HG02623 (cell line): ENCODE data around the gene RAP1A.
"Not testable (repeated sequence)": the region's sequence is repeated elsewhere in the genome, so short reads cannot be mapped to it uniquely, and the experiment has no call there.

Experiments
- ATAC-seq: cut with Tn5 transposase; IDR thresholded peaks from one replicate; pipeline ENCODE4 v1.9.1; 2021; ENCODE audit warnings: moderate library complexity; ENCODE audit not compliant: unreplicated experiment

Gene RAP1A

GRCh38 chr1:111660204-111661150, 40.9 kb downstream of the RAP1A start:
- no peak for ATAC-seq

DNA sequence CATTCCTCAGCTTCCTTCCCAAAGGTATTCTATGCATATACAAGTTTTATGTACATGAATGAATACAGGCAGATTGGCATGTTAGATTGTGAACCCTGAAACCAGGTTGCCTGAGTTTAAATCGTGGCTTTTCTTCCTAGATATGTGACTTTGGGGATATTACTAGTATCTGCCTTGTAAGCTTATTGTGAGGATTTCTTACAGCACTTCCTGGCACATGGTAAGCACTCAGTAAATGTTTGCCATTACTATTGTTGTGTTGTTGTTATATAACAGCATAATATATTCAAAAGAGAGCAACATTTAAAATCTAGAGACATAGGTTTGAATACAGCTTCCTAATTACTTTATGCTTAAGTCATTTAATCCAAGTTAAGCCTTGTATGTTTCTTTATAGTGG, 45.1 kb downstream of the RAP1A start:
- no peak for ATAC-seq

- ATAC-seq, result no peak
Observed at GRCh38 chr1:111665497-111665896, 45.9 kb downstream of the RAP1A start.

- ATAC-seq, result no peak
Observed at GRCh38 chr1:111666828-111667227, 47.2 kb downstream of the RAP1A start.

- no peak for ATAC-seq
Observed at GRCh38 chr1:111669268-111669667, 49.7 kb downstream of the RAP1A start.

DNA sequence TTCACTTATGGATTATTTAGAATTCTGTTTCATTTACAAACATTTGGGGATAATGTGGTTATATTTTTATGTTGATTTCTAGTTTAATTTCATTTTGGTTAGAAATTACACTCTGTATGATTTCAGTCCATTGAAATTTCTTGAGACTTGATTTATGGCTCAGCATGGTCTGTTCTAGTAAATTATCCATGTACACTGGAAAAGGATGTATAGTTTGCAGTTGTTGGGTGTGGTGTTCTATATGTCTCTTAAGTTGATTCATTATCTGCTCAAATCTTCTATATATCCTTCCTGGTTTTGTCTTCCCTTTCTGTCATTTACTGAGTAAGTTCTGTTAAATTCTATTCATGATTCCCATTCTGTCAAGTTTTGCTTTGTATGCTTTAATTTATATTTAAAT, 52.3 kb downstream of the RAP1A start:
- no peak for ATAC-seq

DNA sequence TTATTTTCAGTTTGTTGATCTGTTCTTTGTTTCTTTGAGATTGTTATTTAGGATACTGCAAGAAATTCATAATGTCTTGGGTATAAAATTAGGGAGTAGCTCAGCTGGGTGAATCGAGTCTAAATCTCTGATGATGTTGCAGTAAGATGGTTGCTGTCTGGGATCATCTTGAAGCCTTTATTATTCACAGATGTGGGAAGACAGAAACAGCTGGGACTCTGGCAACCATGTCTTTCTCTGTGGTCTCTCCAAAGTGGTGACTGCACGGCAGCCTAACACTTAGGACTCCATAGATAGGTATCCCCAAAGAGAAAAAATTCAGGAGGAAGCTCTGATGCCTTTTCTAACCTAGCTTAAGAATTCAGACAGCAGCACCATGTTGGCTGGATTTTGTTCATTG, 52.7 kb downstream of the RAP1A start:
- no peak for ATAC-seq

DNA sequence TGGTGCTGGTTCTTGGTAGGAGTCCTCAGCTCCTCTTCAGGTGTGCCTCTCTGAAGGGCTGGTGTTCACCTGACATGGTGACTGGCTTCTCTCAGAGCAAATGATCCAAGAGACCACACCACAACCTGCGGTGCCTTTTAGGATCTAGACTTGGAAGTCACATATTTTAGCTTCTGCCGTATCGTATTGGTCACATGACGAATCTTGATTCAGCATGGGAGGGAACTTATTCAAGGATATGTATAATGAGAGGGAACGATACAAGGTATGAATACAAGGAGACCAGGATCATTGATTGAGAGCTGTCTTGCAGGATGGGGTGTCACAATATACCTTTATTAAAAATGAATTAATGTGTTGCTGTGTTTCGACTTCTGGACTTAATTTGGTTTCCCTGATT, 58.0 kb downstream of the RAP1A start:
- ATAC-seq, result no peak

GRCh38 chr1:111679541-111679940, 60.0 kb downstream of the RAP1A start:
- ATAC-seq, result no peak

DNA sequence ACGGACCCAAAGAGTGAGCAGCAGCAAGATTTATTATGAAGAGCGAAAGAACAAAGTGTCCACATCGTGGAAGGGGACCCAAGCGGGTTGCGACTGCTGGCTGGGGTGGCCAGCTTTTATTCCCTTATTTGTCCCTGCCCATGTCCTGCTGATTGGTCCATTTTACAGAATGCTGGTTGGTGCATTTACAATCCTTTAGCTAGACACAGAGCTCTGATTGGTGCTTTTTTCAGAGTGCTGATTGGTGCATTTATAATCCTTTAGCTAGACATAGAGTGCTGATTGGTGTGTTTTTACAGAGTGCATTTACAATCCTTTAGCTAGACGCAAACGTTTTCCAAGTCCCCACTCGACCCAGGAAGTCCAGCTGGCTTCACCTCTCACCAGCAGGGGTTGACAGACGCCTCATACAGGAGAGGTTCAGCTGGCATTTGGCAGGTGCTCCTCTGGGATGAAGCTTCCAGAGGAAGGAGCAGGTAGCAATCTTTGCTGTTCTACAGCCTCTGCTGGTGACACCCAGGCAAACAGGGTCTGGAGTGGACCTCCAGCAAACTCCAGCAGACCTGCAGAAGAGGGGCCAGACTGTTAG, 60.7 kb downstream of the RAP1A start:
- ATAC-seq, result not testable (repeated sequence)

DNA sequence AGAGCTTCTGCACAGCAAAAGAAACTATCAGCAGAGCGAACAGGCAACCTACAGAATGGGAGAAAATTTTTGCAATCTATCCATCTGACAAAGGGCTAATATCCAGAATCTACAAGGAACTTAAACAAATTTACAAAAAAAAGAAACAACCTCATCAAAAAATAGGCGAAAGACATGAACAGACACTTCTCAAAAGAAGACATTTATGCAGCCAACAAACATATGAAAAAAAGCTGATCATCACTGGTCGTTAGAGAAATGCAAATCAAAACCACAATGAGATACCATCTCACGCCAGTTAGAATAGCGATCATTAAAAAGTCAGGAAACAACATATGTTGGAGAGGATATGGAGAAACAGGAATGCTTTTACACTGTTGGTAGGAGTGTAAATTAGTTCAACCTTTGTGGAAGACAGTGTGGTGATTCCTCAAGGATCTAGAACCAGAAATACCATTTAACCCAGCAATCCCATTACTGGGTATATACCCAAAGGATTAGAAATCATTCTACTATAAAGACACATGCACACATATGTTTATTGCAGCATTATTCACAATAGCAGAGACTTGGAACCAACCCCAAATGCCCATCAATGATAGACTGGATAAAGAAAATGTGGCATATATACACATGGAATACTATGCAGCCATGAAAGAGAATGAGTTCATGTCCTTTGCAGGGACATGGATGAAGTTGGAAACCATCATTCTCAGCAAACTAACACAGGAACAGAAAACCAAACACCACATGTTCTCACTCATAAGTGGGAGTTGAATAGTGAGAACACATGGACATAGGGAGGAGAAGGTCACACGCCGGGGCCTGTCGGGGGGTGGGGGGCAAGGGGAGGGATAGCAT, 65.9 kb downstream of the RAP1A start:
- not testable (repeated sequence) for ATAC-seq

- ATAC-seq, result no peak
Observed at GRCh38 chr1:111690306-111690617, 70.7 kb downstream of the RAP1A start.

- ATAC-seq, result no peak
Observed at GRCh38 chr1:111691886-111692285, 72.3 kb downstream of the RAP1A start.

DNA sequence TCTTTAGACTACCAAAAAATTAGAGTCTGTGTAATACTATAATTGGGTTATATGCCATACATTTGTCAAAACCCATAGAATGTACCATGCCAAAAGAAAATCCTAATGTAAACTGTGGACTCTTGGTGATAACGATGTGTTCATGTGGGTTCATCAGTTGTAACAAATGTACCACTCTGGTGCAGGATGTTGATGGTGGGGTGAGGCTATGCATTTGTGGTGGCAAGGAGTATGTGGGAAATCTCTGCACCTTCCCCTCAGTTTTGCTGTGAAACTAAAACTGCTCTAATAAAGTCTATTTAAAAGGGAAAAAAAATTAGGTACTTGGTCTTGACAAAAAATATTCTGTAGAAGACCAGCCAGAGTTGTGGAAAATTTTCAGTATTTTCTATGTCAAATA, 76.2 kb downstream of the RAP1A start:
- ATAC-seq, result no peak

DNA sequence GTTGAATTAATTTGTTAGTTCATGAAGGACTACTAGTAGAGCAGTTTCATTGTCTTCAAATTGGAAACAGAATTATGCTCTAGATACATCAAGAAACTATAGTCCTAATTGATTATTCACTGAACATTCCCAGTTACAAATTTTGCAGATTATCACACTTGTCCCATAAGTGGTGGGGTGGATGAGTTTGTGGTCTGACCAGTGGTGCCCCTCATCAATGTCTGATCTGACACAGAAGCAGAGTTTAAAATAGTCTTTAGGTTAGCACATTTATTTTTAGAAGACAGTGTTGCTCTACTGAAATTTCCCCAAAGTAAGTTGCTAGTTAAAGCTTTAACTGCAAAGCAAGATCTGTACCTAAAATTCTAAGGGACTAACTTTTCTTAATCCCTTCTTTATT, 76.7 kb downstream of the RAP1A start:
- ATAC-seq, result no peak

DNA sequence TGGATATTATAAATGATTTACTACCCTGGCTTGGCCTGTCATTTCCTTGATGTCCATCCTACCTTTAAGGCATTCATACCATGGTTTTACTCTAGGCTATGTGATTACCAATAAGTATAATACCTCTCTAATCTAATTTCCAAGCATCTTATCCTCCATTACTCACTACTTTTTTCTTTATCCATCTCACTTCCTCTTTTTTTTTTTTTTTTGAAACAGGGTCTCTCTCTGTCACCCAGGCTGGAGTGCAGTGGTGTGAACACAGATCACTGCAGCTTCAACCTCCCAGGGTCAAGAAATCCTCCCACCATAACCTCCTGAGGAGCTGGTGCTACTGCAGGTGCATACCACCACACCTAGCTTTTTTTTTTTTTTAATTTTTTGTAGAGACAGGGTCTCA, 79.7 kb downstream of the RAP1A start:
- ATAC-seq, result no peak

GRCh38 chr1:111702504-111703050, 83.0 kb downstream of the RAP1A start:
- ATAC-seq, result no peak

GRCh38 chr1:111704240-111704639, 84.7 kb downstream of the RAP1A start:
- ATAC-seq, result no peak

DNA sequence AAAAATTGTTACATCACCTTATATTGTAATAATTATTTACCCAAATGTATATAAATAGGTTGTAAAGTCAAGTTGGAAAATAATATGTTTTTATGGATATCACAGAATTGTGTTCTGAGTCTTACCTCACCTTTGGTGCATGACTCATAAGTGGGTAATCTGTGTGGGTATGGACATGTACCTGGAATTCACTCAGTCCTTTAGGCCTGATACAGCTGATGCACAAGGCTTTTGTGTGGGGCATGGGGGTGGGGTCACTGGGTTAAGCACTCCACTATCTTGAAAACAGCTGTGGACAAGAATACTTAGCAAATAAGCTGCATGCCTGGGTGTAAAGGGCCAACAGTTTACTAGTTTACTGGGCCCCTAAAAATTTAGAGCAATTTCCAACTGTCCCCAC, 85.2 kb downstream of the RAP1A start:
- no peak for ATAC-seq

- no peak for ATAC-seq
Observed at GRCh38 chr1:111705841-111706240, 86.3 kb downstream of the RAP1A start.

DNA sequence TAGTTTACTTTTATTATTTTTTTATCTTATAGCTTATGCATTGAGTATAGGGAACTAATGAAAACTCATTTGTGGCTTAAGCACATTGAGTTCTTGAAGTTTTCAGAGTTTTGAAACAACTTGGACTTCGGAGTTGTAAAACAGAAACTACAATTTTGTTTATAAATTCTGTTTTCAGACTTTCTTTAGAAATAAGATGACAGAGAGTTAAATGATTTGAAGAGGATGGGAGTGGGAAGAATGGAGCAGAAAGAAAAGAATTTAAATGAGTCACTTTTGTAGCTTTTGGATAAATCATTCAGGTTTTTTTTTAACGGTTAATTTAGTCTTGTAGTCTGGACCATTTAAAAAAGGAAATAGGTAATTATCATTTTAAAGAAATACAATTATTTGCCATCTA, 87.3 kb downstream of the RAP1A start:
- ATAC-seq, result no peak
